ENCODE data around the gene CDKAL1.

- TF ChIP-seq CTCF (IDR thresholded peaks at IDR 0.05) (no peak), POLR2A (IDR thresholded peaks at IDR 0.05; ENCODE audit: low read depth) (no peak), EP300 (IDR thresholded peaks at IDR 0.05) (no peak)
Measured at GRCh38 chr6:20563377-20563776, 29.1 kb downstream of the CDKAL1 start.

All from esophagus muscularis mucosa (tissue), 4 donors.